Stimulated activated CD4-positive, alpha-beta T cell treated with anti-CD3 and anti-CD28 coated beads, Interleukin-1b, Interleukin-23, amount 100 ng/mL, for 48 hours (primary cell): ENCODE data around the gene HPS4.

Source experiments
- DNase-seq: peaks from one replicate; pipeline ENCODE4 v3.0.0-alpha.2; 2020

The HPS4 gene

DNA sequence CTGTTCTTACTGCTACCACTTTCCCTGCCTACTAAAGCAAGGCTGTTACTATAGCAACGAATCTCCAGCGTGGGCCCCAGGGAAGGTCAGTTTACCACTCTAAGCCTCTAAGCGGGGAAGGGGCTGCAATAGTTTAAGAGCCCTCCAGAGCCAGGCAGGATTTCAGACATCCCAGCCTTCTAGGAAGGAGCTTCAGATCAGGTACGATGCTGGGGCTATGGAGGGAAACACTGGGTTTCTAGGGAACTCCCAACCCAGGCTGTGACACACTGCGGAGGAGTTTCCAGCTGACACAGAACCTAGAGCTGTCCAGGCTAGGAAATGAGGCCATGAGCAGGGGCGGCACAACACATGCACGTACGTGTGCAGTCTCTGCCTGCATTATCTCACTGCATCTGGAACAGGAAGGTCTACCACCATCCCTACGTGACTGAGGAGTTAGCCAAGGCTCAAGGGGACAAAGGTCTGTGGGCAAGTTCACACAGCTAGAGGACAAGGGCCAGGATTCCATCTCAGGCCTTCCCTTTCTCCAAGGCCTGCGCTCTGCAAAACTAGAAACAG is 20.4 kb downstream of the HPS4 start:
- no peak for DNase-seq

DNA sequence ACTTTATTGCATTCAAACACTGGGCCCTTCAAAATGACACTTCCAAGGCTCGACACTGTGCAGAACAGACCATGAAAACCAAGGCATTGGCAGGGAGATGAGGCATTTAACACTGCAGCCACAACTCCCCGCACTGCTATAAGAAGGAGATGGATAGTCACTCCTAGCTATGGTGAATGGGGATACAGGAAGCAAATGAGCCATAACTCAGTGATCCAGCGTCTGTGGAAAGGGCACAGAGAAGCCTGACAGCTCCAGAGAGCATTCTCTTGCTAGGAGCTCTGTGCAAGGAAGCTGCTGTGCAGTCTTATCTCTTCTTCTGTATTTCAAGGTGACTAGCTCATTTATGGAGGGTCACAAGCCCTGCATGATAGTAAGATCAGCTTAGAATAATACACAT is 20.9 kb downstream of the HPS4 start:
- DNase-seq, result no peak

DNA sequence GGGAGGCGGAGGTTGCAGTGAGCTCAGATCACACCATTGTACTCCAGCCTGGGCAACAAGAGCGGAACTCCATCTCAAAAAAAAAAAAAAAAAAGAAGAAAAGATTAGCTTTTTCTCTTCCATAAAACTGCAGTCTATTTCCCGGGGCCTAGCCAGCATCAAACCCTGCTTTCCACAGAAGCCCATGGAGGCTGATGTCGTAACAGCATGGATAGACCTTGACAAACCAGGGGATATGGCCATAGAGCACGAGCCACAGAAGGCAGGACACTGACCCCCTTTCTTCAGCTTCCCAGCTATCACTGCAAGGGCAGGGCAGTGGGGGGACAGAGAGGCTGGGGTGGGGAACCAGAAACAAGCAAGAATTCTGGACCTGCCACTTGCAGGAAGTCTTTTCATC is 21.5 kb downstream of the HPS4 start:
- DNase-seq, result no peak

DNA sequence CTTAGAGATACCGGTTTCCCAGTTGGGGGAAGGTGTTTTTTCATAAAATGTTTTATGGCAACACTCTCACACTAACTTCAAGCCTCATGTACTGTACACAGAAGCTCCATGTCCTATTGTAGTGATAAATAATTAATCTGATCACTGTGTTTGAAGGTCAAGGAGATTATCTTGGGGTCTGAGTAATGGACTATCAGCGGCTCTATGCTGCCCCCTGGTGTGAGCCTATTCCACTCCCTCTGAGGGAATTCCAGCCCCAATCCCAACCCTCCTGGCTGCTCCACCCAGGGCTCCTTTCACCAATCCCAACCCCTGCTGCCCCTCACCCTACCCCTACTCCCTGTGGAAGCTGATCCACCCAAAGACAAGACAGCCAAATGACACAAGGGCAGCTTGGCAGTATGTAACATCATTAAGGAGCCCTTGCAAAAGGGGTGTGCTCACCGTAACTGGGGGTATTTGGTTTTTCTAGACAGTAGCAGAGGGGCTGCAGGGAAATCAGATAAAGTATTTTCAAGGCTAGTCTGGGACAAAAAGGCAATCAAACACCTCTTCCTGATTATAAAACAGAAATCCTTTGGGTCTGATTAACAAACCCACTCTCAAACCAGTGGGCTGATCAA is 22.3 kb downstream of the HPS4 start:
- DNase-seq, result no peak

DNA sequence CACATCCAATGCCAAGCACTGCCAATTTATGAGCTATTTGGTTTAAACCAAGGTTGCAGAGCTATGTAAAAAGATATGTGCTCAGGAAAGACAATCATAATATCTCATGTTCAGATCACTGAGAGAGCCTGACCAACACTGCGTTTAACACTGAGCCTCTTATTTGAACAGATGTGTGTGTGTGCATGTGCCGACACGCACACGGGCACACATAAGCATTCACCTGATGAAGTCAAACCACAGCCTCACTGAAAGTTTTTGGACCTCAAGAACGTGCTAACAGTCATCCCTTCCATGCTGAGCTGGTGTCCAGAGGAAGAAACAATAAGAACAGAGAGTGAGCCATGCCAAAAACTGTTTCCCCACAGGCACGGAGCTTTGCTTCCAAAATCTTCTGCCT is 23.4 kb downstream of the HPS4 start:
- no peak for DNase-seq

DNA sequence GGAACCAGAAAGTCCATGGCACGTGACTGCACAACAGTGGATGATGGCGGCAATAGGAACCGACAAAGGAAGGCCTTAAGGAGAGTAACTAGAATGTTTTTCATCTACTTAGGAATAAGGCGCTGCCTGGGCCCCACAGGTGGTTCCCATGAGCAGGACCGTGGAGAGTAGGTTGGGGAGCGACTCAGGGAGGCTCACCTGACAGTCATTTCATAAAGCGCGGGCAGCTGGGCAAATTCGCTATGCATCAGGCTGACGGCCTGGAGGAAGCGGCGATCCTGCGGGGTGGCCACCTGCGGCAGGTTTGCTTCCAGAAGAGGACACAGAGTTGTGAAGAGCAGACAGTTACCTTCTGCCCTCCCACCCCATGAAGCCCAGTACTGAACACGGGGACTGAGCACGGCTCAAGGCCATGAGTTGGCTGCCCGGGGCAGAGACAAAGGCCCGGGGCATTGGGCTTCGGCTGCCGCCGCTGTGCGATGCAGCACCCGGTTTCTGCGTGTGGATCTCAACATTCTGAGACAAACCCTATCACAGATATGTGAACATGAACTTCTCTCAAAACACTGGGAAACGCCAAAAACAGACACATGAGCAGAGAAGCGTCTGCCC is 25.8 kb downstream of the HPS4 start:
- no peak for DNase-seq

DNA sequence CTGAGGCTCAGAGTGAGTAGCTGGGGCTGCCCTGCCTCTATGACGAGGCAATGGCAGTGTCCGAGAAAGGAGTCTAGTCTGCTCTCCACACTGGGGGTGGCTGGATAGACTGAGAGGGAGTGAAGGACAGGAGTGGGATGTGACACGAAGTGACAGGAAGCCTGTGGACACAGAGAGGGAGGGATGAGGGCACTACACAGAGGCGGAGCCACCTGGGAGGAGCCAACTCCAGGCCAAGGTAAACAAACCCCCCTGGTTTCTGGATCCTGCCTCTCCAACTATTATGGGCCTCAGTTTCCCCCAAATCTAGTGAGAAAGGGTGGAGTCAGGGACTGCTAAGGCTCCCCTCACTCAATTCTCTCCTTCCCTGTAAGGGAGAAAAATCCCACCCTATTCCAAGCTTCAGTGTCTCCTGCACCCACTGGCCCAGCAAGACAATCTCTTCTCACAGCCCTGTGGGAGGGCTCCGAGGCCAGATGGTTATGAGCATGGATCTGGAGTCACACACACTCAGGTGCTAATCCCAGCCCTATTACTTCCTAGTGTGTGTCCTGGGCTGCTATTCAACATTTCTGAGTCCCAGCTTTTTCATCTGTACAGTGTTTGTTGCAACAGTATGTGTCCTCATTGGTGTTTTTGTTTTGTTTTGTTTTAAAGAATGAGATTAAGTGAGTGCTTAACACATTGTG is 29.6 kb downstream of the HPS4 start:
- DNase-seq, result no peak

DNA sequence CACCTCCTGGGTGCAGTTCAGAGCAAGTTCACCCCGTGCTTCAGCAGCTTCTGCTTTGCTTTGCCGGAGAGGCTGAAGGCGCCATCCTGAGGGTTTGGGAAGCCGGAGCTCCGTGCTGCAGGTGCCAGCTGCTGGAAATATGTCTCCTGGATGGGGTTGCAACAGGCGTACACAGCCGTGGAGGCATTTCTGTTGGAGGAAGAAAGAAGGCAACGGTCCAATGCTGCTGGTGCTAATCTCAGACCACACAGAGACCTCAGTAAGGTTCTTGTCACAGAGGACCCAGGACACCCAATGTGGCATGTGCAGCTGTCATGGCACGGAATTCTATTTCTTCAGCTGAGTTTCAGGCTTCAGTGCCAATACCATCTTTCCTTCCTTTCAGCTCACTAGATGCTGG is 30.4 kb downstream of the HPS4 start:
- DNase-seq, result no peak

DNA sequence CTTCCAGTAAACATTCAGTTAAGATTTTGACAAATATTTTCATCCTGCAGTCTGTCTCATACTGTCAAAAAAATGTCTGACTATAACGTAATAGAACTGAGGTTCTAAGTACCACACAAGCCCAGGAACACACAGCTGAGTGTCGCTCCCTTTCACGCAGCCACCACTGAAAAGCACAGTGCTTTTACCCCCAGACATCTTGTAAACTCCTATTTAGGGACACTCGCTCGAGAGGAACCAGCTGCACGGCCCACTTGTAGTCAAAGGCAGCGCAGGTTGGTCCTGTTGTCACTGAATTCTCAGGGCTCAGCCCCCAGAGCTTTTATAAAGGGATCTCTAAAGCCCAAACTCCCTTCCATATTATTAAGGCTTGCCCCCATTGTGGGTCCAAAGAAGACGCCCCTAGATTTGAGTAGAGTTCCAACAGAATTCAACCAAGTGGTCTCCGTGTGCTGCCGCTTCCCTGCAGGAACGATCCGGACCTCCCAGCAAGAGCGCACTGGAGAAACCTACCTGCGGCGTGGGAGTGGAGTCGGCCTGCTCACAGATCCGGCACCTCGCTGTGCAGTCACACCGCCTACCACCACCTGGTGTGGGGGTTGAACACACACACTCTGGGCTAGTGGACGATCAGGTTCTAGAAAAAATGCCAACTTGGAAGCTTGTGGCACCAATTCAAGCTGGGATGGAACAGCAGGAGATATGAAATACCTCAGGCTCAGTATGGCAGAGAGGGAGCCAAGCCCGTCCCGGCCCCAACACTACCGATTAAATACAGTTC is 31.2 kb downstream of the HPS4 start:
- DNase-seq, result no peak

DNA sequence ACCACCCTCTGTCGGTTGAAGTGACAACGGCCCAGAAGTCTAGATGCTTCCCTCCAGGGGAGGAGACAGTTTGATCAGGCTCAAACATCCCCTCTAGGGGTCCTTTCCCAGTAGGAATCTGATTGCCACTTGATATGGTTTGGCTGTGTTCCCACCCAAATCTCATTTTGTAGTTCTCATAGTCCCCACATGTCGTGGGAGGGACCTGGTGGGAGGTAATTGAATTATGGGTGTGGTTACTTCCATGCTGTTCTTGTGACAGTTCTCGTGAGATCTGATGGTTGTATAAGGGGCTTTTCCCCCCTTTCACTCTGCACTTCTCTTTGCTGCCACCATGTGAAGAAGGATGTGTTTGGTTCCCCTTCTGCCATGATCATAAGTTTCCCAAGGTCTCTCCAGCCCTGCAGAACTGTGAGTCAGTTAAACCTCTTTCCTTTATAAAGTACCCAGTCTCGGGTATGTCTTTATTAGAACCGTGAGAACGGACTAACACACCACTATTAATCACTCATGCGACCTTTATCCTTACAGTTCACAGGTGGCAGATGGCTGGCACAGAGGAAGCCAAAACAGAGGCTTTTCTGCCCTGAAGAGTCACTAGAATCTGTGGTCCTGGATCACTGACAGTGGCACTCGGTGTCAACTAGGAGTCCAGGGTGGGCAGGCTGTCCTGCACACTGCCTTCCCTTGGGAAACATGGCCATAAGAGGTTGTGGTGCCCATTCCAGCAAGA is 33.0 kb downstream of the HPS4 start:
- DNase-seq, result no peak

DNA sequence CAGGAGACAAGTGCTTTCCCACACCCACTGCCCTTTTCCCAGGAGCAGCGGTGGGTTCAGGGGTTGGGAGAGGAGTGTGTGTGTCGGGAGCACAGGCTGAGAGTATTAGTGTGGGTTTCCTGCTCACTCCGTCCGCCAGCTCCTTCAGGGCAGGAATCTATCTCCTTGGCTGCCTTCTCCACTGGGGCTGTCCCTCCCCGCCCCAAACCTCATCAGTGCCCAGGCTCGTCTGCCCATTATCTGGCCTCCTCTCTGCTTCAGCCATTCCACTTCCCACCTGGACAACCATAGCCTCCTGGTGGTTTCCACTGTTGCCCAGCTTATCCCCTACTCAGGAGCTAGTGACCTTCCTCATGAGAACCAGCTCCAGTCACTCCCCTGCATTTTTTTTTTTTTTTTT is 34.6 kb downstream of the HPS4 start:
- no peak for DNase-seq

DNA sequence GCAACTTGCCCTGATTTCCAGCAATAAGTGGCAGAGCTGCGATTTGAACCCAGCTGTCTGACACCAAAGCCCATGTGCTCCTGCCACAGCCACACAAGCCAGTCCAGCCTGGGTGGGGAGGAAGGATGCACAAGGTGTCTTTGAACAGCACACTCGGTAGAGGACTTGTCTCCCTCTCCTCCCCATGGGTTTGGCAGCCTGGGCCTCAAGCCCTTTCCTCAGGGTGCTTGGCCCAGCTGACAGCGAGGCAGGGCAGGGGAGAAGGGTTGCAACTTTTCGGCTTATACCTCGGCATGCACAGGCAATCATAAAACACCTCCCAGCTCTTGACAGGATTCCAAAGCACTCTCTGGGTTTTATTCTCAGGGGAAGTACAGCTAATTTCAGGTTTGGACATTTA is 35.2 kb downstream of the HPS4 start:
- no peak for DNase-seq

DNA sequence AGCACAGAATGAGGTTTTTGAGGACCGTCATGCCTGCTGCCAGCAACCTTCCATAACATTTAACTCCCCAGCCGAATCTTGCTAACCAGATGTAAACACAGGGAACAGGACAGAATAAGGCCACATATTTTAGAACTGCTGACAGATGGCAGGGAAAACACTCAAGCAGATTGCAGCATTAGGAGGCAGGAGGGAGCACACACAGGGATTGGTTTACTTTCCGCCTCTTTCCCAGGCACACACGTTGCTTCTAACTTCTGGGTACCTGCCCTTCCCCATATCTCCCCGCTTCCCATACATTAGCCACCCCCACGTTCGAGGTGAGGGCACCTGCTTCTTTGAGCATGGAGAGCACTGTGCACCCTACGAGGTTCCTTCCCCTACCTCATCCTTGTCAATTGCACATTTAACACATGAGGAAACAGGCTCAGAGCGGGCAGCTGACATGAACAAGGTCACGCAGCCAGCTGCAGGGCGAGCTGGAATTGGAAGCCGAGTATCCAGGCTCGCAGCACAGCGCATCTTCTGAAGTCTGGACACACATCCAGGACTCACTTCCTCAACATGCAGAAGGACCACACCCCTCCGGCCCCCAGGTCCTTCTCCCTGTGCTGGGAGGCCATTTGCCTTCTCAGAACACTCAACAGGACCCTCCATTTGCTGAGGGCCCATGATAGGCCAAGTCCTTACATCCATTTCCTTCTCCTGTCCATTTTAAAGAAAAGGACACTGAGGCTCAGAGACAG is 35.8 kb downstream of the HPS4 start:
- DNase-seq, result no peak

DNA sequence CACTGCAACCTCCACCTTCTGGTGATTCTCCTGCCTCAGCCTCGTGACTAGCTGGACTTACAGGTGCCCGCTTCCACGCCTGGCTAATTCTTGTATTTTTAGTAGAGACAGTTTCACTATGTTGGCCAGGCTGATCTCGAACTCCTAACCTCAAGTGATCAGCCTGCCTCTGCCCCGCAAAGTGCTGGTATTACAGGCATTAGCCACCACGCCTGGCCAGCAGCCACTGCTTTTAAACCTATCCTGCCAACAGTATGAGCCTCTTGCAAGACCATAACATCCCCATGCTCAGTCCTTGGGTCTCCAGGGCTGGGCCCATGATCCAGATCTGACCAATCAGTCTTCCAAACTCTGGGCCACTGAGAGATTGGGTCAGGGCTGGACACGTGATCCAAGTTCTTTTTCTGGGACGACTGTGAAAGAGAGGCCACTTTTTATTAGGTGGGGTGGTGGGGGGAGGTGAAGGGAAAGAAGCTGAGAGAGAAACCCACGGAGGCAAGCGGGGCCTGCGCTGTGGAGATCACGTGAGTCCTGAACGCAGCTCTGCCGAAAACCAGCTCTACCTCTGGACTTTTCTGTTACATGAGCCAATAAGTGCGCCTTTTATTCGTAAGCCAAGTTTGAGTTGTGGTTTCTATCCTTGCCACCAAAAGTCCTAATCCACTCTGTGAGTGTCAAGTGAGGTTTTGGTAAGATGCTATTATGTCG is 36.6 kb downstream of the HPS4 start:
- DNase-seq, result no peak

DNA sequence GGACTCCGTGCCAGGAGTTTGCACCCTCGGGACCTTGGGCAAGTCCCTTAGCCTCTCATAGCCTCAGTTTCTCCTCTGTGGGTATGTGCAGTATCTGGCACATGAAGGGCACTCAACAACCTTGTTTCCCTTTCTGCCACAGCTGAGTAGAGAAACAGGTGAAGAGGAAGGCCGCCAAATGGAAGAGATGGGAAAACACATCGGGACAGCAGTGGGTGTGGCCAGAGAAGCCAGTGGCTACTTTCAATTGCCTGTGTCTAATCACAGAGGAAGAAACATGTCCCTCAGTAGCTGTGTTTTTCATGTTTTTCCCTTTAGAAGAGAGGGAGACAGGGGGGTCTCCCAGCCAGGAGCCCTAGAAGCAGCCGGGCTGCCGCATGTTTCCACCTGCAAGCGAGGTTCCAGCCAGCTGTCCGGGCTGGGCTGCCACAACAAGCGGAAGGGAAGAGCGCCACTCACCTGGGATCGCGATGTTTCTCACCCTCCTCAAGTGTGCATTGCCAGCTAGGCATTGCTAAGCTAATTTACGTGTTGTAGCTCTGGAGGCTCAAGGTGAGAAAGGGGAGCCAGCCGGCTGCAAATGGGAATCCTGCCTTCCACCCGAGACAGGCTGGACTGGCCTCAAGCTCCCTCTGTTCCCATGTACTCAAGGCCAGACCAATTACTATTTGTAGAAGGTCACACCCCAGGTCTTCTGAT is 37.9 kb downstream of the HPS4 start:
- no peak for DNase-seq

DNA sequence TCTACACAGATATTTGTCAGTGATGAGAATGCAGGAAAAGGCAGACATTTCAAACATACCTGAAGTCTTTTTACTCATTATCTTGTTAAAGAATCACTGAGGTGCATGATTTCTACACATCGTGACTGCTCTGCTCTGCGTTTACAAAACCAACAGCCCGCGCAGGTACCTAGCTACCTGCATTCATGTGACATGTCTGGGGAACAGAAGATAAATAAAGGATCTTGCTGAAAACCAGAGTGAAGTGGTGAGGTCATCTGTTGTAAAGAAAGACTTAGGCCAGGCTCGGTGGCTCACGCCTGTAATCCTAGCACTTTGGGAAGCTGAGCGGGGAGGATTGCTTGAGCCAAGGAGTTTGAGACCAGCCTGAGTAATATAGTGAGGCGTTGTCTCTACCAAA is 38.8 kb downstream of the HPS4 start:
- no peak for DNase-seq

DNA sequence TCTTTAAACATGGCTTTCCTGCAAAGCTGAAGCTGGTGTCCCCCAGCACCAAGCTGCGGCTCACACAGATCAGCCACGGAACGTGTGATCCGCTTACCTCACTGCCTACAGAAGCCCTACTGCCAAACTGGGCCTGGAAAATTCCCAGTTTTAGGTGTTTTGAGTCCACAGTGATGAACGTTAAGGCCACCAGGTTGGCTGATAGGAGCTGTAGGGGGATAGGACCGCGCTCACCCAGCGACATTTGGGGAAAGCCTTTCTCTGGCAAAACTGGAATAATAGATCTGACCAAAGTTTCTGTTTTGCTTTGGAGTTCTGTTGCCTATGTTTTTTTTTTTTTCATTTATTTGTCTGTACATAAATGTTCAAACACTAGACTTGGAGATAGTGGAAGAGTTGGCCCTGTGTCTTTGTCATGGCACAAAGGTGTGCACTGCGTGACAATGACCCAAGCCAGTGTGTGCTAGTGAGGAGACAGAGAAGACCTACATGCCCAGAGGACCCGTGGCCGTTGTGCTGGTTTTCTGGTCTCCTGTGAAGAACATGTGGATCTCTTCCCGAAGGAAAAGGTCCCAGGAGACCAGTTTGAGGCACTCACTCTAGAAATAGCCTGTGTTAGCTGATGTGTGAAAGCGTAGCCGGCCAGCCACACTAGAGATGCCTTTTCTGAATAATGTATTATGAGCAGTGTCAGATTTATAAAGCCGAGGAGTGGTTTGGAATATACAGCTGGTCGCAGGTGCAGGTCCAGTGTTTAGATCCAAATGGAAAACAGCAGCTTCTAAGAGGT is 39.5 kb downstream of the HPS4 start:
- DNase-seq, result no peak

DNA sequence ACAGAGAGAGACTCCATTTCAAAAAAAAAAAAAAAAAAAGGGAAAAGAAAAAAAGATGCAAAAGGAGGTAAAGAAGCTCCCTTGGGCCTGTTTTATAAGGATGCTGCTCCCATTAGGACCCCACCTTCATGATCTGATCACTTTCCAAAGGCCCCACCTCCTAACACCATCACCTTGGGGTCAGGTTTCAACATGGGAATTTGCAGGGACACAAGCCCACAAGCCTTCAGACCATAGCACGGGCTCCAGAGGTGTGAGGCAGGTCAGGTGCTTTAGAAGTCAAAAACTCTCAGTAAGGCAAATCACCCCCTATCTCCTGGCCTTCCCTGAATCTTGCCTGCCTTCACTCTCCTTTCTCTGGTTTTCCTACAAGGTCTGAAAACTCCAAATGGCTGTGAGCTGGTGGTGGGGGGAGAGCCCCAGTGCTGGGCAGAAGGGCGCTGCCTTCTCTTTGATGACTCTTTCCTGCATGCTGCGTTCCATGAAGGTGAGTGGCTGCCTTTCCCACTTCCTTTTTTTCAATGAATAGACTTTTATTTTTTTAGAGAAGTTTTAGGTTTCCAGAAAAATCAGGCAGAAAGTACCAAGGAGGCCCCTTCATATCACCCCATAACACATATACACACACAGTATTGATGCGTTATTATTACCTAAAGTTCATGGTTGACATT is 41.4 kb downstream of the HPS4 start:
- no peak for DNase-seq

DNA sequence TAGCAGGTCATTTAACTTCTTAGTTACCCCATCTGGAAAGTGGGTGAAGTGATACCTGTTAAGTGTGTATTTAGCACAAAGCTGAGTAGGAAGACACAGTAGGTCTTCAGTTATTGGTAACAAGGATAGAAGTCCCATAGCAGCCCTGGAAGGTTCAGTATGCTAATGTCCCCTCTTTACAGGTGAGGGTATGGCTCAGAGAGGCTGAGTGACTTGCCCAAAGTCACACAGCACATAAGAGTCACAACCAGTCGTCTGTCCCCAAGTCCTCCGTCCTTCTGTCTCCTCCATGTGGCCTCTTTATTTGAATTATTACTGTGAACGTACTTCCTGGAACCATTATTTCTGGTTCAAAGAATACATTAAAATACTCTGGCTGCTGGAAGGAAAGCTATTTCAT is 44.0 kb downstream of the HPS4 start:
- DNase-seq, result no peak
